ENCODE measurements around the gene LZTR1.
"Not testable (repeated sequence)": the region's sequence is repeated elsewhere in the genome, so short reads cannot be mapped to it uniquely, and the experiment has no call there.

Gene LZTR1

GRCh38 chr22:20996598-20997535 lies 14.8 kb downstream of the LZTR1 start:
- no peak for DNase-seq (ENCODE audit: low read depth)

GRCh38 chr22:20997536-20998257 lies 15.6 kb downstream of the LZTR1 start:
- DNase-seq (ENCODE audit: low read depth), result no peak

- no peak for DNase-seq (ENCODE audit: low read depth)
These were observed 16.6 kb downstream of the LZTR1 start for GRCh38 chr22:20998411-20999336.

- no peak for DNase-seq (ENCODE audit: low read depth)
These were observed 17.5 kb downstream of the LZTR1 start for GRCh38 chr22:20999350-21000206.

GRCh38 chr22:21000207-21000986 lies 18.3 kb downstream of the LZTR1 start:
- DNase-seq (ENCODE audit: low read depth), result no peak

- DNase-seq (ENCODE audit: low read depth), result peak; percentile 23
These were observed 19.0 kb downstream of the LZTR1 start for GRCh38 chr22:21000987-21001600.

GRCh38 chr22:21001601-21002325 lies 19.7 kb downstream of the LZTR1 start, which contains the start of gene THAP7:
TSS of gene THAP7 (minus strand) at chr22:21002118. CDS start at chr22:21001911, 207 bp downstream.
- peak; percentile 95 for DNase-seq (ENCODE audit: low read depth)

- no peak for DNase-seq (ENCODE audit: low read depth)
These were observed 21.7 kb downstream of the LZTR1 start for GRCh38 chr22:21003782-21004181.

GRCh38 chr22:21009208-21009607 lies 27.1 kb downstream of the LZTR1 start:
- not testable (repeated sequence) for DNase-seq (ENCODE audit: low read depth)

- peak; percentile 68 for DNase-seq (ENCODE audit: low read depth)
These were observed 27.7 kb downstream of the LZTR1 start for GRCh38 chr22:21009638-21010425.

- DNase-seq (ENCODE audit: low read depth), result no peak
These were observed 28.5 kb downstream of the LZTR1 start for GRCh38 chr22:21010426-21011113.

- DNase-seq (ENCODE audit: low read depth), result no peak
These were observed 30.6 kb downstream of the LZTR1 start for GRCh38 chr22:21012446-21013407.

GRCh38 chr22:21013657-21014201 lies 31.6 kb downstream of the LZTR1 start:
- DNase-seq (ENCODE audit: low read depth), result no peak

GRCh38 chr22:21014202-21014725 lies 32.2 kb downstream of the LZTR1 start:
- peak; percentile 95 for DNase-seq (ENCODE audit: low read depth)

- DNase-seq (ENCODE audit: low read depth), result peak; percentile 62
These were observed 32.8 kb downstream of the LZTR1 start, which contains the start of gene P2RX6 for GRCh38 chr22:21014726-21015465. TSS of gene P2RX6 (plus strand) at chr22:21015165. CDS start at chr22:21015175, 10 bp downstream.

All from EH (cell line).